IMR-90 (cell line): ENCODE data around the gene TMEM179. TPM values are rescaled to one million over a fixed set of nuclear protein-coding genes. Genes with fewer than 3 reads are reported as not detected.

Experiments
- ATAC-seq: fragments of 200-7000 bp; cut with Tn5 transposase; 2 replicates; pipeline ENCODE4 v1.9.1; 2020; ENCODE audit warnings: low read depth, mild to moderate bottlenecking, moderate library complexity
- BruUV-seq: library from RNA; stranded (reverse); fragments of 400-500 nt; replicated peaks from 2 replicates; lab custom pipeline; 2021; lab: Mats Ljungman, UMichigan
- CTCF ChIA-PET: fragments of 300-600 bp; formaldehyde crosslinking; extraction: SDS; loops from one replicate; lab custom pipeline; 2021; ENCODE audit warnings: antibody characterized with exemption; lab: Yijun Ruan, JAX
- POLR2A ChIA-PET: fragments of 300-600 bp; sonication (Branson Sonifier 250); formaldehyde crosslinking; loops from one replicate; lab custom pipeline; 2022; ENCODE audit warnings: antibody characterized with exemption; ENCODE audit not compliant: unreplicated experiment; lab: Charles Lee
- DNase-seq: peaks from one replicate; pipeline ENCODE4 v3.0.0; 2013
- H2AFZ ChIP-seq: replicated peaks from 2 replicates; pipeline ENCODE3; 2013; ENCODE audit warnings: low read length, mild to moderate bottlenecking; ENCODE audit not compliant: poor library complexity
- H2AK5ac ChIP-seq: 2 replicates; pipeline ENCODE4 v1.6.1; 2013; ENCODE audit warnings: low read depth, low read length, inconsistent platforms
- H2AK9ac ChIP-seq: replicated peaks from 2 replicates; pipeline ENCODE3; 2013; ENCODE audit warnings: mild to moderate bottlenecking, low read depth, low read length, moderate library complexity; ENCODE audit not compliant: poor library complexity
- H2BK120ac ChIP-seq: 2 replicates; pipeline ENCODE4 v1.6.1; 2013; ENCODE audit warnings: low read depth, low read length, inconsistent platforms
- H2BK15ac ChIP-seq: 3 replicates; pipeline ENCODE4 v1.6.1; 2013; ENCODE audit warnings: low read depth, low read length, inconsistent platforms
- H2BK20ac ChIP-seq: 2 replicates; pipeline ENCODE4 v1.6.1; 2013; ENCODE audit warnings: low read depth, mild to moderate bottlenecking, inconsistent platforms, low read length, moderate library complexity
- H2BK5ac ChIP-seq: 2 replicates; pipeline ENCODE4 v1.6.1; 2013; ENCODE audit warnings: mild to moderate bottlenecking, low read depth, low read length, inconsistent platforms; ENCODE audit not compliant: poor library complexity, severe bottlenecking
- H3K14ac ChIP-seq: replicated peaks from 2 replicates; pipeline ENCODE4 v1.6.1; 2013; ENCODE audit warnings: low read depth, low read length, inconsistent platforms
- H3K18ac ChIP-seq: 2 replicates; pipeline ENCODE4 v1.6.1; 2013; ENCODE audit warnings: low read depth, low read length, control low read depth
- H3K23ac ChIP-seq: 2 replicates; pipeline ENCODE4 v1.6.1; 2013; ENCODE audit warnings: low read depth, low read length, inconsistent platforms
- H3K27ac ChIP-seq: 2 replicates; pipeline ENCODE4 v1.5.1; 2013; ENCODE audit warnings: mild to moderate bottlenecking, control low read depth, low read length; ENCODE audit not compliant: insufficient read depth
- H3K27me3 ChIP-seq: 2 replicates; pipeline ENCODE4 v1.6.1; 2013; ENCODE audit warnings: low read length; ENCODE audit not compliant: control insufficient read depth, insufficient read depth
- H3K36me3 ChIP-seq: 2 replicates; pipeline ENCODE4 v1.6.1; 2013; ENCODE audit warnings: low read length, mixed read lengths; ENCODE audit not compliant: control insufficient read depth, insufficient read depth
- H3K4ac ChIP-seq: 2 replicates; pipeline ENCODE4 v1.6.1; 2013; ENCODE audit warnings: low read depth, low read length, inconsistent platforms
- H3K4me1 ChIP-seq: 2 replicates; pipeline ENCODE4 v1.6.1; 2013; ENCODE audit warnings: low read length, mixed read lengths; ENCODE audit not compliant: control insufficient read depth, insufficient read depth
- H3K4me2 ChIP-seq: 2 replicates; pipeline ENCODE4 v1.6.1; 2013; ENCODE audit warnings: low read depth, mild to moderate bottlenecking, control low read depth, low read length, moderate library complexity
- H3K4me3 ChIP-seq: 2 replicates; pipeline ENCODE4 v1.5.1; 2013; ENCODE audit warnings: low read depth, mild to moderate bottlenecking, control low read depth, low read length, moderate library complexity; ENCODE audit not compliant: insufficient read depth
- H3K56ac ChIP-seq: 2 replicates; pipeline ENCODE4 v1.6.1; 2013; ENCODE audit warnings: low read length, inconsistent platforms; ENCODE audit not compliant: insufficient read depth; ENCODE audit errors: extremely low read depth
- H3K79me1 ChIP-seq, 2 experiments: 2 replicates each; pipeline ENCODE4 v1.6.1; 2013; ENCODE audit warnings: low read length in 2 of 2, inconsistent platforms in 1 of 2, low read depth in 1 of 2
- H3K9ac ChIP-seq: 2 replicates; pipeline ENCODE4 v1.6.1; 2013; ENCODE audit warnings: low read depth, low read length, control low read depth
- H3K9me1 ChIP-seq: 2 replicates; pipeline ENCODE4 v1.6.1; 2013; ENCODE audit warnings: low read length, inconsistent platforms; ENCODE audit not compliant: insufficient read depth
- H3K9me3 ChIP-seq: 2 replicates; pipeline ENCODE4 v1.6.1; 2013; ENCODE audit warnings: low read length; ENCODE audit not compliant: control insufficient read depth, insufficient read depth
- H4K20me1 ChIP-seq: 2 replicates; pipeline ENCODE4 v1.6.1; 2013; ENCODE audit warnings: low read length, inconsistent platforms; ENCODE audit not compliant: insufficient read depth
- H4K5ac ChIP-seq: 2 replicates; pipeline ENCODE4 v1.6.1; 2013; ENCODE audit warnings: mild to moderate bottlenecking, low read depth, low read length, control low read depth
- H4K8ac ChIP-seq, 2 experiments: 2 replicates each; pipeline ENCODE4 v1.6.1; 2013; ENCODE audit warnings: low read depth in 2 of 2, low read length in 2 of 2, control low read depth in 1 of 2, inconsistent platforms in 1 of 2
- H4K91ac ChIP-seq: 2 replicates; pipeline ENCODE4 v1.6.1; 2013; ENCODE audit warnings: low read depth, low read length, inconsistent platforms; ENCODE audit not compliant: insufficient read depth
- BHLHE40 ChIP-seq: fragments of 150-350 bp; IDR thresholded peaks from 2 replicates; pipeline ENCODE4 v1.6.1; 2016; ENCODE audit warnings: mild to moderate bottlenecking, low read depth, low read length
- CEBPB ChIP-seq: IDR thresholded peaks from 2 replicates; pipeline ENCODE4 v1.6.1; 2012; ENCODE audit warnings: low read depth, low read length, improper control_type of control experiment
- CHD1 ChIP-seq: IDR thresholded peaks from 2 replicates; pipeline ENCODE4 v1.6.1; 2012; ENCODE audit warnings: low read depth, low read length, improper control_type of control experiment
- FOS ChIP-seq: fragments of 150-350 bp; IDR thresholded peaks from 2 replicates; pipeline ENCODE4 v1.6.1; 2016; ENCODE audit warnings: low read depth, low read length
- MAFK ChIP-seq: IDR thresholded peaks from 2 replicates; pipeline ENCODE4 v1.6.1; 2012; ENCODE audit warnings: low read depth, low read length, improper control_type of control experiment
- MAZ ChIP-seq: IDR thresholded peaks from 2 replicates; pipeline ENCODE4 v1.6.1; 2012; ENCODE audit warnings: low read depth, mild to moderate bottlenecking, low read length, improper control_type of control experiment, moderate library complexity, borderline replicate concordance
- MXI1 ChIP-seq: IDR thresholded peaks from 2 replicates; pipeline ENCODE4 v1.6.1; 2012; ENCODE audit warnings: low read depth, mild to moderate bottlenecking, low read length, moderate library complexity, borderline replicate concordance
- NFE2L2 ChIP-seq: fragments of 150-350 bp; IDR thresholded peaks from 2 replicates; pipeline ENCODE4 v1.6.1; 2016; ENCODE audit warnings: low read depth, mild to moderate bottlenecking, low read length
- POLR2A ChIP-seq: IDR thresholded peaks from 2 replicates; pipeline ENCODE4 v1.6.1; 2012; ENCODE audit warnings: mild to moderate bottlenecking, low read depth, low read length
- RAD21 ChIP-seq: IDR thresholded peaks from 2 replicates; pipeline ENCODE4 v1.6.1; 2012; ENCODE audit warnings: low read length, improper control_type of control experiment
- RCOR1 ChIP-seq: IDR thresholded peaks from 2 replicates; pipeline ENCODE4 v1.6.1; 2012; ENCODE audit warnings: mild to moderate bottlenecking, low read length, improper control_type of control experiment; ENCODE audit not compliant: insufficient replicate concordance
- RFX5 ChIP-seq: IDR thresholded peaks from 2 replicates; pipeline ENCODE4 v1.8.0; 2012; ENCODE audit warnings: low read depth, mild to moderate bottlenecking, low read length, moderate library complexity
- SMC3 ChIP-seq: fragments of 150-350 bp; IDR thresholded peaks from 2 replicates; pipeline ENCODE4 v1.6.1; 2016; ENCODE audit warnings: low read depth, mild to moderate bottlenecking, antibody characterized with exemption, low read length, moderate library complexity
- WGBS, 2 experiments: methylation state at CpG; one replicate each; pipeline versions ENCODE4 v1.1.5 to v1.1.7; 2013; ENCODE audit warnings: missing lambda C conversion rate in 2 of 2; ENCODE audit not compliant: insufficient read length in 1 of 2; ENCODE audit errors: extremely low coverage in 2 of 2; 5-methylcytosine and 5-hydroxymethylcytosine counted together
- dilution Hi-C: fragments of 300-500 bp; cut with HindIII; formaldehyde crosslinking; loops from one replicate; pipeline ENCODE4 v1.14.3; 2018; ENCODE audit warnings: low sequenced_read_pairs; ENCODE audit not compliant: unreplicated experiment
- in situ Hi-C: fragments of 300-500 bp; cut with MboI; formaldehyde crosslinking; loops from 3 replicates; pipeline ENCODE4 v1.14.3; 2019; ENCODE audit warnings: low sequenced_read_pairs, inconsistent platforms, mixed read lengths
- intact Hi-C: fragments of 100-400 bp; cut with micrococcal nuclease; formaldehyde crosslinking; loops from 2 replicates; pipeline ENCODE4 v1.10.0; 2022
- polyA plus RNA-seq, 3 experiments: library from polyadenylated mRNA; depleted of rRNA; stranded (reverse); fragments of >200 nt; gene quantifications; 2 replicates each; pipeline ENCODE4 v1.2.3, GENCODE V29; 2012; ENCODE audit warnings: low replicate concordance in 1 of 3
- total RNA-seq: library from RNA; depleted of rRNA; stranded (reverse); fragments of >200 nt; gene quantifications from 2 replicates; pipeline ENCODE4 v1.2.3, GENCODE V29; 2012
- TF ChIP-seq, protein P1 (sequence below): fragments of 150-350 bp; IDR thresholded peaks from 2 replicates; pipeline ENCODE4 v1.6.1; 2017; ENCODE audit warnings: mild to moderate bottlenecking, antibody characterized with exemption, low read length, low read depth
- TF ChIP-seq, protein P2 (sequence below): fragments of 150-350 bp; IDR thresholded peaks from 2 replicates; pipeline ENCODE4 v1.6.1; 2016; ENCODE audit warnings: low read depth, mild to moderate bottlenecking, low read length, moderate library complexity, borderline replicate concordance
- TF ChIP-seq, protein P3 (sequence below): conservative IDR thresholded peaks from 2 replicates; pipeline ENCODE4 v1.5.1; 2012; ENCODE audit warnings: mild to moderate bottlenecking, low read depth, low read length, improper control_type of control experiment

Gene TMEM179
- total and polyA plus RNA-seq, 2 of the 4 experiments (the other 2 are of a cell fraction) = not detected

DNA sequence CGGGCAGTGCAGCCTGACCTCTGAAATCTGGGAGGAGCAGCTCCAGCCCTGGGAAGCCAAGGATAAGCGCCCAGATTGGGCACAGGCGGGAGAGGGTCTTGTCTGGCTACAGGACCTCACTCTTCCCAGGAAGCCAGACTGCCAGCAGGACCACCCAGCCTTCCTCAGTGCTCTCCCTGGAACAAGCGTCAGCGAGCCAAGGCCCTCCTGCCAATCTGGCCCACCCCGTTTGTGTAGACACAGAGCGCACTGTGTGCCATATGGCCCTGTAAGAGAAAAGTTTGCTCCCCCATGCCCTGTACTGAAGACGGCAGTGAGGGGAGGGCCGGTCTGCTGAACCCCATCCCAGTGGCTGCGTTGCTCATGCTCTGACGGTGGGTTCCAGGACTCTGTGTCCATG, 26.3 kb downstream of the TMEM179 start:
- H2BK5ac ChIP-seq = no peak overlapping the region
- H3K27ac ChIP-seq = no peak overlapping the region
- no peak overlapping the region for H3K56ac ChIP-seq
- no peak overlapping the region for H2BK15ac ChIP-seq
- H4K91ac ChIP-seq = no peak overlapping the region
- no peak overlapping the region for H2BK120ac ChIP-seq
- peaks cover 17% of the 10 kb centered on the region; the same call in 1 of the 2 replicates for H3K27me3 ChIP-seq
- H3K9me1 ChIP-seq = no peaks in the 10 kb centered on the region
- BruUV-seq = no TSS peak
- H2BK20ac ChIP-seq = no peak overlapping the region
- H3K4me3 ChIP-seq = no peak overlapping the region
- no peak overlapping the region for H2AFZ ChIP-seq
- CTCF ChIA-PET = no interaction called here
- no peak overlapping the region for H3K9ac ChIP-seq
- ATAC-seq = no peak
- H4K20me1 ChIP-seq = no peaks in the 10 kb centered on the region
- no peak overlapping the region for H3K4me2 ChIP-seq
- no peaks in the 10 kb centered on the region for H3K4me1 ChIP-seq
- H3K4ac ChIP-seq = no peak overlapping the region
- in situ Hi-C loops = no loop called here
- dilution Hi-C loops = no loop called here
- no peaks in the 10 kb centered on the region for H3K9me3 ChIP-seq
- intact Hi-C loops = no loop called here
- H4K5ac ChIP-seq = no peak overlapping the region
- H3K79me1 ChIP-seq = no peaks in the 10 kb centered on the region
- no peak overlapping the region for H2AK9ac ChIP-seq
- TF ChIP-seq, protein P1, sequence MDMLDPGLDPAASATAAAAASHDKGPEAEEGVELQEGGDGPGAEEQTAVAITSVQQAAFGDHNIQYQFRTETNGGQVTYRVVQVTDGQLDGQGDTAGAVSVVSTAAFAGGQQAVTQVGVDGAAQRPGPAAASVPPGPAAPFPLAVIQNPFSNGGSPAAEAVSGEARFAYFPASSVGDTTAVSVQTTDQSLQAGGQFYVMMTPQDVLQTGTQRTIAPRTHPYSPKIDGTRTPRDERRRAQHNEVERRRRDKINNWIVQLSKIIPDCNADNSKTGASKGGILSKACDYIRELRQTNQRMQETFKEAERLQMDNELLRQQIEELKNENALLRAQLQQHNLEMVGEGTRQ = no peak
- TF ChIP-seq RFX5 = no peak
- no peak for TF ChIP-seq FOS
- TF ChIP-seq SMC3 = no peak
- no peak for TF ChIP-seq CHD1
- no peak for TF ChIP-seq NFE2L2
- TF ChIP-seq BHLHE40 = no peak
- no peak for TF ChIP-seq CEBPB
- TF ChIP-seq, protein P2, sequence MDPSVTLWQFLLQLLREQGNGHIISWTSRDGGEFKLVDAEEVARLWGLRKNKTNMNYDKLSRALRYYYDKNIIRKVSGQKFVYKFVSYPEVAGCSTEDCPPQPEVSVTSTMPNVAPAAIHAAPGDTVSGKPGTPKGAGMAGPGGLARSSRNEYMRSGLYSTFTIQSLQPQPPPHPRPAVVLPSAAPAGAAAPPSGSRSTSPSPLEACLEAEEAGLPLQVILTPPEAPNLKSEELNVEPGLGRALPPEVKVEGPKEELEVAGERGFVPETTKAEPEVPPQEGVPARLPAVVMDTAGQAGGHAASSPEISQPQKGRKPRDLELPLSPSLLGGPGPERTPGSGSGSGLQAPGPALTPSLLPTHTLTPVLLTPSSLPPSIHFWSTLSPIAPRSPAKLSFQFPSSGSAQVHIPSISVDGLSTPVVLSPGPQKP = no peak
- TF ChIP-seq MAZ = no peak
- TF ChIP-seq MXI1 = no peak
- TF ChIP-seq, protein P3, sequence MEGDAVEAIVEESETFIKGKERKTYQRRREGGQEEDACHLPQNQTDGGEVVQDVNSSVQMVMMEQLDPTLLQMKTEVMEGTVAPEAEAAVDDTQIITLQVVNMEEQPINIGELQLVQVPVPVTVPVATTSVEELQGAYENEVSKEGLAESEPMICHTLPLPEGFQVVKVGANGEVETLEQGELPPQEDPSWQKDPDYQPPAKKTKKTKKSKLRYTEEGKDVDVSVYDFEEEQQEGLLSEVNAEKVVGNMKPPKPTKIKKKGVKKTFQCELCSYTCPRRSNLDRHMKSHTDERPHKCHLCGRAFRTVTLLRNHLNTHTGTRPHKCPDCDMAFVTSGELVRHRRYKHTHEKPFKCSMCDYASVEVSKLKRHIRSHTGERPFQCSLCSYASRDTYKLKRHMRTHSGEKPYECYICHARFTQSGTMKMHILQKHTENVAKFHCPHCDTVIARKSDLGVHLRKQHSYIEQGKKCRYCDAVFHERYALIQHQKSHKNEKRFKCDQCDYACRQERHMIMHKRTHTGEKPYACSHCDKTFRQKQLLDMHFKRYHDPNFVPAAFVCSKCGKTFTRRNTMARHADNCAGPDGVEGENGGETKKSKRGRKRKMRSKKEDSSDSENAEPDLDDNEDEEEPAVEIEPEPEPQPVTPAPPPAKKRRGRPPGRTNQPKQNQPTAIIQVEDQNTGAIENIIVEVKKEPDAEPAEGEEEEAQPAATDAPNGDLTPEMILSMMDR = no peak
- no peak for TF ChIP-seq RCOR1
- TF ChIP-seq MAFK = no peak
- TF ChIP-seq RAD21 = no peak
- no peak for TF ChIP-seq POLR2A
- H3K14ac ChIP-seq = no peak overlapping the region
- no peak overlapping the region for H4K8ac ChIP-seq
- DNase-seq = no peak
- H3K18ac ChIP-seq = no peak overlapping the region
- POLR2A ChIA-PET = no interaction called here
- H2AK5ac ChIP-seq = no peak overlapping the region
- H3K23ac ChIP-seq = no peak overlapping the region
- no peaks in the 10 kb centered on the region for H3K36me3 ChIP-seq
- 30% methylated on average over 8 of the region's 11 CpGs; no CpG with 5 or more reads in 1 of the 2 experiments for WGBS, 2 experiments
